Keratinocyte (primary cell): ENCODE measurements around the gene MED4.

Experiments used
- EZH2 ChIP-seq: IDR thresholded peaks from one replicate; pipeline ENCODE4 v1.6.1; 2012; ENCODE audit warnings: inconsistent platforms, mild to moderate bottlenecking, low read length, moderate library complexity
- TF ChIP-seq, protein P1 (sequence below), 3 experiments: IDR thresholded peaks in 1 of 3; conservative IDR thresholded peaks in 1 of 3; optimal IDR thresholded peaks in 1 of 3; 2 replicates in 2 of 3; 3 replicates in 1 of 3; pipeline versions ENCODE3 to v1.5.1; 2011; ENCODE audit warnings: low read length in 3 of 3, mild to moderate bottlenecking in 3 of 3, moderate library complexity in 2 of 3, control low read depth in 1 of 3, inconsistent platforms in 1 of 3; ENCODE audit not compliant: insufficient read depth in 2 of 3; ENCODE audit errors: extremely low read depth in 1 of 3

DNA sequence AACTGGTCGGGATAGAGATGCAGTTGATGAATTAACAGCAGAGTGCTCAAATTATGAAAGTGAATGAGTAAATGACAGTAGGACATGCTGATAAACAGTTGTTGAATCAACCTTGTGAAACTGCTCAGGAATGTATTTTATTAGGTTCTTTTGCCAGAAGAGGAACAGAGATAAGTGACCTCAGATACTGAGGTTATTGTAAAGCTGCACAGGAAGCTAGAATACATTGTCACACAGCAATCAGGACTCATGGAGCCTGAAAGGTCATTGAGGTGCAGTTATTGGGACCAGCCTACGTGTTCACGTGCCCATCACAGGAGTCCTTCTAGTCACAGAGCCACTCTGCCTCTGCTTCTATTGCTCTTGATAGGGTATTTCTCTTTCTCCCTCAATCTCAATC lies 47.5 kb upstream of the MED4 start:
- TF ChIP-seq, protein P1, sequence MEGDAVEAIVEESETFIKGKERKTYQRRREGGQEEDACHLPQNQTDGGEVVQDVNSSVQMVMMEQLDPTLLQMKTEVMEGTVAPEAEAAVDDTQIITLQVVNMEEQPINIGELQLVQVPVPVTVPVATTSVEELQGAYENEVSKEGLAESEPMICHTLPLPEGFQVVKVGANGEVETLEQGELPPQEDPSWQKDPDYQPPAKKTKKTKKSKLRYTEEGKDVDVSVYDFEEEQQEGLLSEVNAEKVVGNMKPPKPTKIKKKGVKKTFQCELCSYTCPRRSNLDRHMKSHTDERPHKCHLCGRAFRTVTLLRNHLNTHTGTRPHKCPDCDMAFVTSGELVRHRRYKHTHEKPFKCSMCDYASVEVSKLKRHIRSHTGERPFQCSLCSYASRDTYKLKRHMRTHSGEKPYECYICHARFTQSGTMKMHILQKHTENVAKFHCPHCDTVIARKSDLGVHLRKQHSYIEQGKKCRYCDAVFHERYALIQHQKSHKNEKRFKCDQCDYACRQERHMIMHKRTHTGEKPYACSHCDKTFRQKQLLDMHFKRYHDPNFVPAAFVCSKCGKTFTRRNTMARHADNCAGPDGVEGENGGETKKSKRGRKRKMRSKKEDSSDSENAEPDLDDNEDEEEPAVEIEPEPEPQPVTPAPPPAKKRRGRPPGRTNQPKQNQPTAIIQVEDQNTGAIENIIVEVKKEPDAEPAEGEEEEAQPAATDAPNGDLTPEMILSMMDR (optimal IDR thresholded peaks at IDR 0.05 in 1 of 3, IDR thresholded peaks at IDR 0.05 in 1 of 3, conservative IDR thresholded peaks at IDR 0.05 in 1 of 3; ENCODE audit: extremely low read depth in 1 of 3, insufficient read depth in 2 of 3, low read length in 3 of 3) = no peak
- no peak for TF ChIP-seq EZH2
